ENCODE data around the gene MYOZ3.

DNA sequence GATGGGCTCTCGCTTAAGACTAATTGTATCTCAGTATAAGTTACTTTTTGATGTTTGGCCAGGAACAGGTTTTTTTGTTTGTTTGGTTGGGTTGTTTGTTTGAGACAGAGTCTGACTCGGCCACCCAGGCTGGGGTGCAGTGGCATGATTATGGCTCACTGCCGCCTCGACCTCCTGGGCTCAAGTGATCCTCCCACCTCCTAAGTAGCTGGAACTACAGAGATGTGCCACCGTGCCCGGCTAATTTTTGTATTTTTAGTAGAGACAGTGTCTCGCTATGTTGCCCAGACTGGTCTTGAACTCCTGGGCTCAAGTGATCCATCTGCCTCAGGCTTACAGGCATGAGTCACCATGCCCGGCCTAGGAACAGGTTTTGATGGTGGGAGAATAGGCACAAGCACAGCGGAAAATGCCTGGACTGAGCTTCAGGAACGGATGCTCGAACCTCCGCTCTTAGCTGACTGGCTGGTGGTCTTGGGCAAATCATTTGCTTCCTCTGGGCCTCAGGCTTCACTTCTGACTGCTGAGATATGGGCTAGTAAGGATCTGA, 32.0 kb upstream of the MYOZ3 start:
- TF ChIP-seq, protein P1, sequence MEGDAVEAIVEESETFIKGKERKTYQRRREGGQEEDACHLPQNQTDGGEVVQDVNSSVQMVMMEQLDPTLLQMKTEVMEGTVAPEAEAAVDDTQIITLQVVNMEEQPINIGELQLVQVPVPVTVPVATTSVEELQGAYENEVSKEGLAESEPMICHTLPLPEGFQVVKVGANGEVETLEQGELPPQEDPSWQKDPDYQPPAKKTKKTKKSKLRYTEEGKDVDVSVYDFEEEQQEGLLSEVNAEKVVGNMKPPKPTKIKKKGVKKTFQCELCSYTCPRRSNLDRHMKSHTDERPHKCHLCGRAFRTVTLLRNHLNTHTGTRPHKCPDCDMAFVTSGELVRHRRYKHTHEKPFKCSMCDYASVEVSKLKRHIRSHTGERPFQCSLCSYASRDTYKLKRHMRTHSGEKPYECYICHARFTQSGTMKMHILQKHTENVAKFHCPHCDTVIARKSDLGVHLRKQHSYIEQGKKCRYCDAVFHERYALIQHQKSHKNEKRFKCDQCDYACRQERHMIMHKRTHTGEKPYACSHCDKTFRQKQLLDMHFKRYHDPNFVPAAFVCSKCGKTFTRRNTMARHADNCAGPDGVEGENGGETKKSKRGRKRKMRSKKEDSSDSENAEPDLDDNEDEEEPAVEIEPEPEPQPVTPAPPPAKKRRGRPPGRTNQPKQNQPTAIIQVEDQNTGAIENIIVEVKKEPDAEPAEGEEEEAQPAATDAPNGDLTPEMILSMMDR (conservative IDR thresholded peaks at IDR 0.05; ENCODE audit: low read depth, low read length): no peak
- TF ChIP-seq EZH2phosphoT487 (IDR thresholded peaks at IDR 0.05; ENCODE audit: borderline replicate concordance, low read length): no peak

Measured in PC-3 (cell line).